MCF 10A (cell line): ENCODE measurements around the gene NEK6. TPM values are rescaled to one million over a fixed set of nuclear protein-coding genes. Genes with fewer than 3 reads are reported as not detected.

Experiments
- BruUV-seq: library from RNA; stranded (reverse); fragments of 400-500 nt; replicated peaks from 2 replicates; lab custom pipeline; 2021; lab: Mats Ljungman, UMichigan
- CTCF ChIA-PET: fragments of 300-600 bp; sonication (Branson Sonifier 250); formaldehyde crosslinking; extraction: SDS; loops from one replicate; lab custom pipeline; 2021; ENCODE audit warnings: antibody characterized with exemption, inconsistent platforms; lab: Yijun Ruan, JAX
- POLR2A ChIA-PET: fragments of 300-600, 350-650 bp; sonication (Branson Sonifier 250); formaldehyde crosslinking; extraction: SDS; loops from one replicate; lab custom pipeline; 2020; ENCODE audit warnings: antibody characterized with exemption, inconsistent platforms; lab: Yijun Ruan, JAX
- DNase-seq: peaks from one replicate; pipeline ENCODE4 v3.0.0-alpha.2; 2018; ENCODE audit not compliant: unreplicated experiment
- H3K27ac Mint-ChIP-seq: one replicate; pipeline ENCODE4 v1.8.0; 2022; ENCODE audit warnings: mild to moderate bottlenecking, low read depth, mixed read lengths; ENCODE audit not compliant: unreplicated experiment
- H3K27me3 Mint-ChIP-seq: one replicate; pipeline ENCODE4 v1.8.0; 2022; ENCODE audit warnings: mixed read lengths; ENCODE audit not compliant: insufficient read depth, unreplicated experiment
- H3K36me3 Mint-ChIP-seq: one replicate; pipeline ENCODE4 v1.8.0; 2022; ENCODE audit warnings: mild to moderate bottlenecking, moderate library complexity, mixed read lengths; ENCODE audit not compliant: insufficient read depth, unreplicated experiment
- H3K4me1 Mint-ChIP-seq: one replicate; pipeline ENCODE4 v1.8.0; 2022; ENCODE audit warnings: mixed read lengths; ENCODE audit not compliant: insufficient read depth, unreplicated experiment
- H3K4me3 Mint-ChIP-seq: one replicate; pipeline ENCODE4 v1.8.0; 2022; ENCODE audit warnings: mild to moderate bottlenecking, moderate library complexity, mixed read lengths; ENCODE audit not compliant: unreplicated experiment
- H3K9me3 Mint-ChIP-seq: one replicate; pipeline ENCODE4 v1.8.0; 2022; ENCODE audit warnings: mixed read lengths; ENCODE audit not compliant: unreplicated experiment
- intact Hi-C: fragments of 100-400 bp; cut with micrococcal nuclease; formaldehyde crosslinking; loops from 2 replicates; pipeline ENCODE4 v1.14.1; 2022
- total RNA-seq: library from RNA; stranded (reverse); gene quantifications from 2 replicates; pipeline ENCODE4 v1.2.3, GENCODE V29; 2022
- TF ChIP-seq, protein P1 (sequence below): fragments of 200-600 bp; IDR thresholded peaks from one replicate; pipeline ENCODE4 v1.8.0; 2022; ENCODE audit warnings: antibody characterized with exemption, mild to moderate bottlenecking; ENCODE audit not compliant: unreplicated experiment

The NEK6 gene
- total RNA-seq, 1 experiment from 2014 or later, result 27.5 TPM

DNA sequence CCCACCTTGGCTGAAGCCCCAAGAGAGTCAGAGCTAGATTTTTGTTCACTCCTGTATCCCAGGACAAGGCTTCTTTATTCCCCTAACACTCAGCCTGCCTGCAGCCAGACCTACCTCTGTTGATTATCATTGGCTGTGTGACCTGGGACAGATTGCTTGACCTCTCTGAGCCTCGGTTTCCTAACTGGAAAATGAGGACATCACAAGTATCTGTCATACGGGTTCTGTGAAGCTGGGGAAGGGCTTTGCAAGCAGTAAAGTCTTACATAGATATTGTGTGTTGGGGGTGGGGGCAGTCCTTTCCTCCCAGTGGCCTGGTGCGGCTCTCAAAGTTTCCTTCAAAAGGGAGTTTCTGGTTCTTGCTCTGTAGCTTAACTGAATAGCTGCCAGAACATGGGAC is 2.5 kb upstream of the NEK6 start:
- intact Hi-C loops, result loop anchor here (5.0 kb wide), 1 partner anchor 42 kb away; no protein-coding TSS in a partner anchor
- ChIA-PET CTCF (interaction anchor here (0.8 kb wide), 1 partner anchor 119 kb away, joined by 3 read pairs; no protein-coding TSS in a partner anchor), POLR2A (no interaction called here)
- no peak overlapping the region for H3K27ac Mint-ChIP-seq
- no peak overlapping the region for H3K4me3 Mint-ChIP-seq
- H3K27me3 Mint-ChIP-seq, result no peaks in the 10 kb centered on the region
- H3K4me1 Mint-ChIP-seq, result peaks cover 22% of the 10 kb centered on the region
- no peaks in the 10 kb centered on the region for H3K36me3 Mint-ChIP-seq
- TF ChIP-seq, protein P1, sequence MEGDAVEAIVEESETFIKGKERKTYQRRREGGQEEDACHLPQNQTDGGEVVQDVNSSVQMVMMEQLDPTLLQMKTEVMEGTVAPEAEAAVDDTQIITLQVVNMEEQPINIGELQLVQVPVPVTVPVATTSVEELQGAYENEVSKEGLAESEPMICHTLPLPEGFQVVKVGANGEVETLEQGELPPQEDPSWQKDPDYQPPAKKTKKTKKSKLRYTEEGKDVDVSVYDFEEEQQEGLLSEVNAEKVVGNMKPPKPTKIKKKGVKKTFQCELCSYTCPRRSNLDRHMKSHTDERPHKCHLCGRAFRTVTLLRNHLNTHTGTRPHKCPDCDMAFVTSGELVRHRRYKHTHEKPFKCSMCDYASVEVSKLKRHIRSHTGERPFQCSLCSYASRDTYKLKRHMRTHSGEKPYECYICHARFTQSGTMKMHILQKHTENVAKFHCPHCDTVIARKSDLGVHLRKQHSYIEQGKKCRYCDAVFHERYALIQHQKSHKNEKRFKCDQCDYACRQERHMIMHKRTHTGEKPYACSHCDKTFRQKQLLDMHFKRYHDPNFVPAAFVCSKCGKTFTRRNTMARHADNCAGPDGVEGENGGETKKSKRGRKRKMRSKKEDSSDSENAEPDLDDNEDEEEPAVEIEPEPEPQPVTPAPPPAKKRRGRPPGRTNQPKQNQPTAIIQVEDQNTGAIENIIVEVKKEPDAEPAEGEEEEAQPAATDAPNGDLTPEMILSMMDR, result no peak
- no peaks in the 10 kb centered on the region for H3K9me3 Mint-ChIP-seq
- DNase-seq, result no peak
- BruUV-seq, result no TSS peak

DNA sequence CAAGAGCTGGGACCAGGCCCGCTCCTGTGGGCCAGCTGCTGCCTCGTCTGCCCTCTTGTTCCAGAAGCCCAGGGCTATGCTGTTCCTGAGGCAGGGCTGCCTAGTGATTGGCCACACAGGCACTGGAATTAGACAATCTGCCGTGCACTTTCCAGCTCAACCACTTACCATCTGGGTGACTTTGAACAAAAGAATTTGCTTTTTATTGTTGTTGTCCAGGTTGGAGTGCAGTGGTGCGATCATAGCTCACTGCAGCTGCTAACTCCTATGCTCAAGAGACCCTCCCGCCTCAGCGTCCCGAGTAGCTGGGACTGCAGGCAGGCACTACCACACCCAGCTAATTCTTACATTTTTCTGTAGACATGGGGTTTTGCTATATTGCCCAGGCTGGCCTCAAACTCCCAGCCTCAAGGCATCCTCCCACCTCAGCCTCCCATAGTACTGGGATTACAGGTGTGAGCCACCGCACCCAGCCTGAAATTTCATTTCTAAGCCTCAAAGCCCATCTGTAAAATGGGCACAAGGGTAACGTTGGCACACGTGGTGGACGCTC is 1.2 kb upstream of the NEK6 start:
- peak overlapping the region; percentile 78 for H3K4me3 Mint-ChIP-seq
- DNase-seq, result peak; percentile 50
- H3K36me3 Mint-ChIP-seq, result no peaks in the 10 kb centered on the region
- H3K4me1 Mint-ChIP-seq, result peaks cover 30% of the 10 kb centered on the region
- TF ChIP-seq, protein P1, result no peak
- intact Hi-C loops, result loop anchor here (5.0 kb wide), 1 partner anchor 41 kb away; no protein-coding TSS in a partner anchor
- CTCF ChIA-PET, result interaction anchor here (0.6 to 1.2 kb wide), 3 partner anchors 53 to 913 kb away, joined by 3 read pairs; no protein-coding TSS in a partner anchor
- no peaks in the 10 kb centered on the region for H3K27me3 Mint-ChIP-seq
- no TSS peak for BruUV-seq
- no peak overlapping the region for H3K27ac Mint-ChIP-seq
- POLR2A ChIA-PET, result no interaction called here
- H3K9me3 Mint-ChIP-seq, result no peaks in the 10 kb centered on the region

DNA sequence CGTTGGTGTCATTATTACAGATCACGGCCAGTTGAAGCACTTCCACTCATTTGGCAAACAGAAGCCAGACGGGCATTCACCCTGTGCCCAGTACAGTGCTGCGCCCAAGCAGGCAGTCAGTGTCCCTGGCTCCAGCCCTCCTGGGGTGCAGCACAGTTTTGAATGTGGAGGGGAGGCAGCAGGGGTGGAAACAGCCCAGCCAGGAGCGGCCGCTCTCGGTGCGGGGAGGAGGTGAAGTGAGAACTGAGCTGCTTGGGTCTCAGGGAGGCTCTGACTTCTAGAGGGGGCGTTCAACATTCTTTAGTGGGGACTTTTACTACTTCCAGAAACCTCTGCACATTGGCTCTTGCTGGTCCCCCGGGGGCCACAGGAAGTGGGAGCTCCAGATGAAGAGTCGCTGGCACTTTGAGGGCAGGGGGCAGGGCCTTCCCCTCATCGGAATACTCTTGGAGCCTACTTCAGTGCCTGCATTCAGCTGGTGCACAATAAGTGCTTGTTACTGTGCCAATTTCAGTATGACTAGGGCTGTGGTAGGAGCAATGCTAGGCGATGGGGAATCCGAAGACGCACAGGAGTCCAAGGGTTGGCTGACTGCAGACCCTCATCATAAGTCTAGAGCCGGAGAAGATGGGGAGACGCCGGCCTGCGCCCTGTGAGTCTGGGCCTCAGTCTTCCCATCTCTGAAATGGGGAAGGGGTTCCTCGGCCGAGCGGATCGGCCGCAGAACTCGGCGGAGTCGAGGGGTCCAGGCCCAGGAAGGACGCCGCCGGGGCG is 492 bp upstream of the NEK6 start:
- ChIA-PET POLR2A (no interaction called here), CTCF (interaction anchor here (0.6 to 1.2 kb wide), 3 partner anchors 52 to 913 kb away, joined by 3 read pairs; no protein-coding TSS in a partner anchor)
- Mint-ChIP-seq H3K4me3 (peak overlapping the region; percentile 78), H3K36me3 (no peaks in the 10 kb centered on the region), H3K27me3 (no peaks in the 10 kb centered on the region), H3K27ac (peak overlapping the region; percentile 23), H3K9me3 (no peaks in the 10 kb centered on the region), H3K4me1 (peaks cover 31% of the 10 kb centered on the region)
- intact Hi-C loops, result loop anchor here (5.0 kb wide), 1 partner anchor 40 kb away; no protein-coding TSS in a partner anchor
- TF ChIP-seq, protein P1, result no peak
- no TSS peak for BruUV-seq
- DNase-seq, result no peak

DNA sequence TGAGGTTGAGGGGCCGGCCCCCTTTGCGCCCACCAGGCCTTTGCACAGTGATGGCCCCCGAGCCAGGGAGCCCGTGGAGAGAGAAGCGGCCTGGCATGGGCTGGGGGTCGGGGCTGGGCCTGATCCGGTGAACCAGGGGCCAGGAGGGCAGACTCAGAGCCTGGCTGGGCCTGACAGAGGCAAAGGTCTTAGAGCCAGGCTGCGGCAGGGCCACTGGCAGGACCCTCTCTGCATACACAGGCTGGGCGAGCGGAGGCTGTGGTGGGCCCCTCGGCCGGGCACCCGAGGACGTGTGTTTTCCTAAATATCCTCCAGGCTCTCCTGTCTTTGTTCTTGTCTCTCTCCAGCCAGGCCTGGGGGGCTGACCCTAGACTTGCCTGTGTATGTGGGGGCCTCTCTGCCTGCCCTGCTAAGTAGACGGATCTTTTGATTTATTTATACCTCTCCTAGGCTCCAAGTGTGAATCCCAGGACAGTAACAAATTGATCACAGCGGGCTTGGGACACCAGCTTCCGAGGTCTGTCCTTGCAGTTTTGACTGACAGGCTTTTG is 933 bp downstream of the NEK6 start:
- H3K9me3 Mint-ChIP-seq, result no peaks in the 10 kb centered on the region
- CTCF ChIA-PET, result interaction anchor here (1.4 kb wide), 1 partner anchor 40 kb away, joined by 3 read pairs; no protein-coding TSS in a partner anchor
- H3K27me3 Mint-ChIP-seq, result no peaks in the 10 kb centered on the region
- H3K27ac Mint-ChIP-seq, result peak overlapping the region; percentile 91
- no TSS peak for BruUV-seq
- DNase-seq, result peak; percentile 54
- intact Hi-C loops, result loop anchor here (5.0 kb wide), 1 partner anchor 39 kb away; no protein-coding TSS in a partner anchor
- TF ChIP-seq, protein P1, result no peak
- peaks cover 31% of the 10 kb centered on the region for H3K4me1 Mint-ChIP-seq
- POLR2A ChIA-PET, result interaction anchor here (0.6 to 1.6 kb wide), 6 partner anchors 10 to 513 kb away, joined by 3 to 5 read pairs (median 3); no protein-coding TSS in a partner anchor
- no peaks in the 10 kb centered on the region for H3K36me3 Mint-ChIP-seq
- peak overlapping the region; percentile 89 for H3K4me3 Mint-ChIP-seq
